ENCODE data around the gene KLHL22. TPM values are rescaled to one million over a fixed set of nuclear protein-coding genes. Genes with fewer than 3 reads are reported as not detected.

KLHL22 gene
- total and polyA plus RNA-seq, 2 donors (not counting 1 experiment from before 2014, with no cell fraction given) = 17.4 to 35.3 TPM

GRCh38 chr22:20533095-20533878, 37.7 kb upstream of the KLHL22 start:
- H2AFZ ChIP-seq (ENCODE audit: low read length) = no peak overlapping the region
- peaks cover 22% of the 10 kb centered on the region for H3K36me3 ChIP-seq (ENCODE audit: control insufficient read depth, insufficient read depth, low read length)
- no peak for DNase-seq (ENCODE audit: low read depth in 2 of 2)
- H3K4me3 ChIP-seq (replicated peaks in 1 of 4; ENCODE audit: control extremely low read depth in 1 of 4, insufficient read depth in 1 of 4, low read depth in 3 of 4, low read length in 4 of 4) = no peak overlapping the region
- no peak overlapping the region for H3K4me2 ChIP-seq (ENCODE audit: extremely low read depth, insufficient read depth, low read length)
- peaks cover 94% of the 10 kb centered on the region for H3K79me2 ChIP-seq (ENCODE audit: control insufficient read depth, insufficient read depth, low read length)
- H3K27ac ChIP-seq (ENCODE audit: insufficient read depth, low read length) = peak overlapping the region; percentile 96
- H3K27me3 ChIP-seq (ENCODE audit: control insufficient read depth, insufficient read depth, low read length) = no peaks in the 10 kb centered on the region
- H3K4me1 ChIP-seq (ENCODE audit: control insufficient read depth, extremely low read depth, insufficient read depth, low read length) = peaks cover 36% of the 10 kb centered on the region
- H3K9ac ChIP-seq (ENCODE audit: insufficient read depth, low read length) = peak overlapping the region; percentile 7
- no peaks in the 10 kb centered on the region for H3K9me3 ChIP-seq (ENCODE audit: control insufficient read depth, insufficient read depth, low read depth, low read length)
- no peaks in the 10 kb centered on the region for H4K20me1 ChIP-seq (ENCODE audit: control insufficient read depth, extremely low read depth, insufficient read depth, low read length)
- no peak for TF ChIP-seq EZH2 (IDR thresholded peaks at IDR 0.05; ENCODE audit: low read length, missing control alignments)
- no peak for TF ChIP-seq CTCF (conservative IDR thresholded peaks at IDR 0.05 in 1 of 2, IDR thresholded peaks at IDR 0.05 in 1 of 2; ENCODE audit: low read depth in 1 of 2, low read length in 2 of 2)

DNA sequence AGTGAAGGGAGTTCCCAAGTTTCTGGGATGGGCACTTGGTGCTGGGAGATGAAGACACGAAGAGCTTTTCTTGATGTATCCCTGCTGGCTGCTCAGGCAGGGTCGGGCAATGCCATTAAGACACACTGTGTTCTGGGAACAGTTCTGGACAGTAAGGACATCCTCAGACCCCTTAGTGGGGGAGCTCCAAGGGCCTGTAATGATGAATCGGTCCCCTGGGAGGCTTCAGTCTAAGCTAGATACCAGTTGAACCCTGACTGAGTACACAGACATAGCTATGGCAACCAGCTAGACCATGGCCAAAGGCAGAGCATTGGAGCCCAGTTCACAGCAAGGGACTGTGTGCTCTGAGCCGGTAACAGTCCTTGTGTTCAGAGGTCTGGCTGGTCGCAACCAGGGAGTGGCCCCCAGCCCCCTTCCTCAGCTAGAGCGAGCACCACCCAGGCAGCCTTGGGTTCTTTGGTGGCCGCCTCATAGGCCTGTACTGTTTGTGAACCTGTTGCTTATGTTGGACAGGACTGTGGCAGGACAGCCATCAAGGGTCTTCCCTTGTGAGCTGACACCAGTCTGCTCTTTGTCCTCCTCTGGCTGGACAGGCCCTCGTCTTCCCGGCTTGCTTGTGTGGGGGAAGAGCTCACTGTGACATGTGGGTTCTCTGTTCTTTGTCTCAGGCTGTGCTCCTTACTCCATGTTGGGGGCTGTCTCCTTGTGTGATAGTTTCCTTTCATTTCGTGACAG, 36.8 kb upstream of the KLHL22 start:
- Histone ChIP-seq H2AFZ (ENCODE audit: low read length) (no peak overlapping the region), H3K27me3 (ENCODE audit: control insufficient read depth, insufficient read depth, low read length) (no peaks in the 10 kb centered on the region), H3K79me2 (ENCODE audit: control insufficient read depth, insufficient read depth, low read length) (peaks cover 92% of the 10 kb centered on the region), H3K27ac (ENCODE audit: insufficient read depth, low read length) (peak overlapping the region; percentile 96), H3K4me3 (replicated peaks in 1 of 4; ENCODE audit: control extremely low read depth in 1 of 4, insufficient read depth in 1 of 4, low read depth in 3 of 4, low read length in 4 of 4) (no peak overlapping the region), H3K9ac (ENCODE audit: insufficient read depth, low read length) (peak overlapping the region; percentile 64), H3K4me1 (ENCODE audit: control insufficient read depth, extremely low read depth, insufficient read depth, low read length) (peaks cover 36% of the 10 kb centered on the region), H3K36me3 (ENCODE audit: control insufficient read depth, insufficient read depth, low read length) (peaks cover 20% of the 10 kb centered on the region), H3K9me3 (ENCODE audit: control insufficient read depth, insufficient read depth, low read depth, low read length) (no peaks in the 10 kb centered on the region), H3K4me2 (ENCODE audit: extremely low read depth, insufficient read depth, low read length) (peak overlapping the region; percentile 27), H4K20me1 (ENCODE audit: control insufficient read depth, extremely low read depth, insufficient read depth, low read length) (no peaks in the 10 kb centered on the region)
- DNase-seq (ENCODE audit: low read depth in 2 of 2) = no peak
- no peak for TF ChIP-seq CTCF (conservative IDR thresholded peaks at IDR 0.05 in 1 of 2, IDR thresholded peaks at IDR 0.05 in 1 of 2; ENCODE audit: low read depth in 1 of 2, low read length in 2 of 2)
- no peak for TF ChIP-seq EZH2 (IDR thresholded peaks at IDR 0.05; ENCODE audit: low read length, missing control alignments)

GRCh38 chr22:20531404-20532201, 36.0 kb upstream of the KLHL22 start:
- no peaks in the 10 kb centered on the region for H4K20me1 ChIP-seq (ENCODE audit: control insufficient read depth, extremely low read depth, insufficient read depth, low read length)
- H3K9ac ChIP-seq (ENCODE audit: insufficient read depth, low read length) = peak overlapping the region; percentile 64
- peak; percentile 80 to 95 for DNase-seq (ENCODE audit: low read depth in 2 of 2)
- peaks cover 88% of the 10 kb centered on the region for H3K79me2 ChIP-seq (ENCODE audit: control insufficient read depth, insufficient read depth, low read length)
- no peaks in the 10 kb centered on the region for H3K27me3 ChIP-seq (ENCODE audit: control insufficient read depth, insufficient read depth, low read length)
- peaks cover 13% of the 10 kb centered on the region for H3K36me3 ChIP-seq (ENCODE audit: control insufficient read depth, insufficient read depth, low read length)
- peak overlapping the region; percentile 64 for H3K4me2 ChIP-seq (ENCODE audit: extremely low read depth, insufficient read depth, low read length)
- H3K4me1 ChIP-seq (ENCODE audit: control insufficient read depth, extremely low read depth, insufficient read depth, low read length) = peaks cover 38% of the 10 kb centered on the region
- TF ChIP-seq EZH2 (IDR thresholded peaks at IDR 0.05; ENCODE audit: low read length, missing control alignments) (no peak), CTCF (conservative IDR thresholded peaks at IDR 0.05 in 1 of 2, IDR thresholded peaks at IDR 0.05 in 1 of 2; ENCODE audit: low read depth in 1 of 2, low read length in 2 of 2) (no peak)
- H3K27ac ChIP-seq (ENCODE audit: insufficient read depth, low read length) = peak overlapping the region; percentile 96
- H3K4me3 ChIP-seq (replicated peaks in 1 of 4; ENCODE audit: control extremely low read depth in 1 of 4, insufficient read depth in 1 of 4, low read depth in 3 of 4, low read length in 4 of 4) = no peak overlapping the region
- no peaks in the 10 kb centered on the region for H3K9me3 ChIP-seq (ENCODE audit: control insufficient read depth, insufficient read depth, low read depth, low read length)
- H2AFZ ChIP-seq (ENCODE audit: low read length) = no peak overlapping the region
